Measurements from ENCODE around the gene CCL3. TPM values are rescaled to one million over a fixed set of nuclear protein-coding genes. Genes with fewer than 3 reads are reported as not detected.
A peak's percentile ranks its signal among the peaks of the same experiment; 100 is the strongest.
"Not testable (repeated sequence)": the region's sequence is repeated elsewhere in the genome, so short reads cannot be mapped to it uniquely, and the experiment has no call there.

The CCL3 gene
- total RNA-seq, 1 donor from 2014 or later: 403 TPM

DNA sequence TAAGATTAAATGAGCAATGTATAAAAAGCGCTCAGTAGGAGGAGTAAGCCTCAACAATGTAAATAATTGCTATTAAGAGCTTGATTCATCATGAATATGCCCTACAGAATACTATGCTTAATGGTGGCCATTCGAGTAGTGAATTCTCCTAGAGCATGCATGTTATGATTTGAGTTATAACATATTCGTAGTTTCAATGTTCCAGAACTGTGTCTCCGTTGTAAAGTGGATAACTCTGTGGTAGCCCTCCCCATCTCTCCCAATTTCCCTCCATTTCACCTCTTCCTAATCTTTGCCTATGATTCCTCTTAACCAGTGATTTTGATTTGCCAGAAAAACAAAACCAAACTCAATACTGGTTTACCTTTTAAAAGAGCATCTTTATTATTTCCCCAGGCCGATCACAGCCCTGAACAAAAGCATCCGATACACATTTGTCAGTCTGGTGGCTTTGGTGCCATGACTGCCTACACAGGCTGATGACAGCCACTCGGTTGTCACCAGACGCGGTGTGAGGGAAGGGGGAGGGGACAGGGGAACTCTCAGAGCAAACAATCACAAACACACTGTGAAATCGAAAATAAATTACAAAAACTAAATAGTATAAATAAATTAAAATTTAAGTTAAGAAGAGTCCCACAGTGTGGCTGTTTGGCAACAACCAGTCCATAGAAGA lies 1.9 kb downstream of the CCL3 start:
- Mint-ChIP-seq H3K4me3 (peak overlapping the region; percentile 7), H3K27me3 (peaks cover 13% of the 10 kb centered on the region), H3K4me1 (peaks cover 39% of the 10 kb centered on the region)
- H3K27ac Mint-ChIP-seq; DNase-seq; H3K36me3 Mint-ChIP-seq (ENCODE audit: low read depth); intact Hi-C loops (cut with micrococcal nuclease); H3K9me3 Mint-ChIP-seq: not testable (repeated sequence)

GRCh38 chr17:36087471-36087870 lies 2.5 kb downstream of the CCL3 start:
- H3K36me3 Mint-ChIP-seq (ENCODE audit: low read depth); H3K4me3 Mint-ChIP-seq; DNase-seq; intact Hi-C loops (cut with micrococcal nuclease); H3K9me3 Mint-ChIP-seq; H3K27ac Mint-ChIP-seq: not testable (repeated sequence)
- peaks cover 42% of the 10 kb centered on the region for H3K4me1 Mint-ChIP-seq
- H3K27me3 Mint-ChIP-seq: peaks cover 13% of the 10 kb centered on the region

DNA sequence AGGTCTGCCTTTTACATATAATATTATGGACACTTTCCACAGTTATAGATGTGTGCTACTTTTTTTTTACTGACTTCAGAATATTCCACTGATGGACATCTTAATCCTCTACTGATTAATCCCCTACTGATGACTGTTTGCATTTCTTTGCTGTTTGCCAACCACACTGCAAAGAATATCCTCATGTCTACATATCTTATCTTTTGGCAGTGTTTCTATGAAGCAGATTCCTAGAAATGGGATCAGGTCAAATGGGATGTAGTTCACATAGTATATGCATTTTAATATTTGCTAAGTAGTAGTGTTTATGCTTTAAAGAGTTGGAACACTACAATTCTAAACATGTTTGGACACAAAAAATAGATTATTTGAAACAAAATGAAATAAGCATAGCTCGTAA lies 3.2 kb downstream of the CCL3 start:
- Mint-ChIP-seq H3K9me3 (peaks cover 4% of the 10 kb centered on the region), H3K4me3 (no peak overlapping the region), H3K36me3 (ENCODE audit: low read depth) (no peaks in the 10 kb centered on the region), H3K27ac (no peak overlapping the region), H3K27me3 (peaks cover 12% of the 10 kb centered on the region), H3K4me1 (peaks cover 44% of the 10 kb centered on the region)
- DNase-seq: no peak
- intact Hi-C loops (cut with micrococcal nuclease): no loop called here

DNA sequence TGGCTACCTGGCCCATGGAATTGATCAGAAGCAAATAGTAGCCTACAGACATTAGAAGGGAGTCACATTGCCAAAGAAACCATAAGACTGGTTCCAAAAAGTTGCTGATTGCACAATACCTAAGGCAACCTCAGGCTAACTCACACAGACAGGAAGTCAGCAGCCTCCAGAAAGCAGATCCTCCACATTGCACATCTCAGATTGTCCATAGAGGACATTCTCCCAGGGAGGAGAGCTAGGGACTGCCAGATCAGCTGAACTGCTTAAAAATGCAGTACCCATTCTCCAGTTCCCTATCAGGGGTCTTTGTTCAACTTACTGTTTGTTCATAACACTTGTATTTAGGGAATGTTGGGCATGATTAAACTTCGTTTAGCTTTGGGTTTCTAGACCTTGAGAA lies 4.2 kb downstream of the CCL3 start:
- intact Hi-C loops (cut with micrococcal nuclease): no loop called here
- Mint-ChIP-seq H3K27me3 (peaks cover 9% of the 10 kb centered on the region), H3K4me1 (peaks cover 43% of the 10 kb centered on the region), H3K36me3 (ENCODE audit: low read depth) (no peaks in the 10 kb centered on the region), H3K27ac (no peak overlapping the region), H3K9me3 (peaks cover 4% of the 10 kb centered on the region), H3K4me3 (no peak overlapping the region)
- DNase-seq: no peak

DNA sequence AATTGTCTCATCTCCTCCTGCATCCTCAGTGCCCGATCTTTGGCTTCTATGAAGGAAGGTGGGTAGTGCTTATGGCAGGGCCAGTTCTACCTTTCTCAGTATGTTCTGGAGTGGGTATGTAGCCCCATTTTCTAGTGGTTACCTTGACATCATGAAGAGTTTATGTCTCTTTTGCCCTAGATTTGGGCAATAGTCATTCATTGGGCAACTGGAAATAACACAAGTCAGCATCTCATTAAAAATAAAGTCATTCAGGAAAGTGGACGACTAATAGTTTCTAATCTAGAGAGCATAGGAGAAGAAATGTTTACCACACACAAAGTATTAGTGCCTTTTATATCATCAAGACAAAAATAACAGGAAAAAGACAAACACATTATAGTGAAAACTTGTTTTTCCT lies 6.3 kb downstream of the CCL3 start:
- H3K9me3 Mint-ChIP-seq; H3K4me3 Mint-ChIP-seq; DNase-seq; intact Hi-C loops (cut with micrococcal nuclease); H3K27me3 Mint-ChIP-seq; H3K36me3 Mint-ChIP-seq (ENCODE audit: low read depth); H3K27ac Mint-ChIP-seq: not testable (repeated sequence)
- peaks cover 26% of the 10 kb centered on the region for H3K4me1 Mint-ChIP-seq

DNA sequence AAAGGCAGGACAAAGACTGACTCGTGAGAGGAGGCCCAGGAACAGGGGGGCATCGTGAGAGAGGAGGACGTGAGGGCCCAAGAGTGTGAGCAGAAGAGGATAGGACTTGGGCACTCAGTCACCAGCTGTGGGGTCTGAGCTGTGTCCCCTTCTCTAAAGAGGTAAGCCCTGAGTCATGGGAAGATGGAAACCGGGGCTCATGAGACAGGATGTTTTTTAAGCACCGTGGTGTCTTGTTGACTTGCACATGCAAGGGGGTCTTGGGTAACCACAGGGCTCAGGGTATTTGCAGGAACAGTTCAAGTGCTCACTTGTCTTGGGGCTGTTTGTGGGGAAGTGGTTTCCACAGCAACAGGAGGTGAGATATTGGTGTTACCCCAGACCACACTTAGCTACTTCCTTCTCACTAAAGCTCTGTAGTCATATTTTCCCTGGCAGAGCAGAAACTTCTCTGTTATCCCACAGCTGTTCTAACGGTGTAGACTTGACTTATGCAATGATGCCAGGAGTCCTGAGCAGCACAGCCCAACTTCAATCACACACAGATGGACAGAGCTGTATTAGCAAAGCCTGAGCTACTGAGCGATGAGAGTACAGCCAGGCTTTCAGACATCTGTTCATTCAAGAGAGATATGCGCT lies 7.3 kb downstream of the CCL3 start:
- intact Hi-C loops (cut with micrococcal nuclease): loop anchor here (1.0 kb wide), 2 partner anchors 8 kb away; partner anchors contain the start of gene CCL3
- H3K27ac Mint-ChIP-seq: peak overlapping the region; percentile 86
- peak overlapping the region; percentile 52 for H3K4me3 Mint-ChIP-seq

GRCh38 chr17:36081681-36082471 lies 8.1 kb downstream of the CCL3 start:
- H3K9me3 Mint-ChIP-seq; DNase-seq; H3K36me3 Mint-ChIP-seq (ENCODE audit: low read depth): not testable (repeated sequence)
- H3K27me3 Mint-ChIP-seq: peaks cover 10% of the 10 kb centered on the region
- H3K4me3 Mint-ChIP-seq: peak overlapping the region; percentile 52
- H3K4me1 Mint-ChIP-seq: peaks cover 23% of the 10 kb centered on the region
- intact Hi-C loops (cut with micrococcal nuclease): loop anchor here (1.0 kb wide), 2 partner anchors 8 kb away; partner anchors contain the start of gene CCL3
- H3K27ac Mint-ChIP-seq: peak overlapping the region; percentile 86

More for the DNA sequence above, 7.3 kb downstream of the CCL3 start:
- not testable (repeated sequence) for H3K27me3 Mint-ChIP-seq; H3K9me3 Mint-ChIP-seq; H3K36me3 Mint-ChIP-seq (ENCODE audit: low read depth)
- peaks cover 23% of the 10 kb centered on the region for H3K4me1 Mint-ChIP-seq
- DNase-seq: peak; percentile 86

DNA sequence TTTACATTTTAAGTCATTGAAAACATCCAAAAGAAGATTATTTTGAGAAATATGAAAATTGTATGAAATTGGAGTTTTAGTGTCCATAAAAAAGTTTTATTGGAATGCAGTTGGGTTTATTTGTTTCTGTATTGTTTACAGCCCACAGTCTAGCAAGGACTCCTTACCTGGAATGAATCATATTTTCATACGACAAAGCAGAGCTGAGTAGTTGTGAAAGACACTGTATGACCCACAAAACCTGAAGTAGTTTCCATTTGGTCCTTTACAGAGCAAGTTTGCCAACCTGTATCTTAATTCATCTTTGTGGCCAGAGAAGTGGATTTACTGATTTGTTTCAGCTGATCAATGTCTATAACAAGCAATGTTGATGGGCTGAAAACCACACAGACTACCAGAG lies 15.6 kb downstream of the CCL3 start:
- Mint-ChIP-seq H3K36me3 (ENCODE audit: low read depth) (no peaks in the 10 kb centered on the region), H3K4me3 (no peak overlapping the region), H3K27me3 (peaks cover 17% of the 10 kb centered on the region), H3K9me3 (no peaks in the 10 kb centered on the region), H3K4me1 (peaks cover 12% of the 10 kb centered on the region), H3K27ac (peak overlapping the region; percentile 18)
- intact Hi-C loops (cut with micrococcal nuclease): loop anchor here (1.0 to 10.0 kb wide), 4 partner anchors 8 to 180 kb away; partner anchors contain the start of gene CCL3
- no peak for DNase-seq

- no peak overlapping the region for H3K4me3 Mint-ChIP-seq
- peak; percentile 87 for DNase-seq
- no peaks in the 10 kb centered on the region for H3K9me3 Mint-ChIP-seq
- H3K27ac Mint-ChIP-seq: no peak overlapping the region
- peaks cover 12% of the 10 kb centered on the region for H3K4me1 Mint-ChIP-seq
- H3K27me3 Mint-ChIP-seq: peaks cover 11% of the 10 kb centered on the region
- H3K36me3 Mint-ChIP-seq (ENCODE audit: low read depth): no peaks in the 10 kb centered on the region
- intact Hi-C loops (cut with micrococcal nuclease): loop anchor here (1.0 to 10.0 kb wide), 5 partner anchors 45 to 178 kb away; no protein-coding TSS in a partner anchor
These were observed 17.4 kb downstream of the CCL3 start for GRCh38 chr17:36072431-36073121.

DNA sequence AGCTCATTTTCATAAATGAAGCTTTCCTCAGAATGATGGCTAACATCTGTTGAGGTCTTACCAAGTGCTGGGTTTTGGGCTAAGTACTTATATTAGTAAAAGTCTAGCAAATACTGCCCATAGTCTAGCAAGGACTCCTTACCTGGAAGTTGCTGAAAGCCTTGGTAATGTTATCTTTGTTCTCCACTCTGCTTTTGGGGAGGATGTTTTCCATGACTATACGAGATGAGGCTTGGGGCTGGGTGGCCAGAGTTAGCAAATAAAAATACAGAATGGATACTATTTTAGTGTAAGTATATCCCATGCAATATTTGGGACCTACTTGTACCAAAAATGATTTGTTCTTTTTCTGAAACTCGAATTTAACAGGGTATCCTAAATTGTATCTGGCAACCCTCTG lies 18.2 kb downstream of the CCL3 start:
- Mint-ChIP-seq H3K27me3 (peaks cover 10% of the 10 kb centered on the region), H3K27ac (no peak overlapping the region), H3K4me1 (peaks cover 12% of the 10 kb centered on the region), H3K36me3 (ENCODE audit: low read depth) (no peaks in the 10 kb centered on the region), H3K9me3 (no peaks in the 10 kb centered on the region), H3K4me3 (no peak overlapping the region)
- DNase-seq: peak; percentile 21
- intact Hi-C loops (cut with micrococcal nuclease): loop anchor here (1.0 to 10.0 kb wide), 5 partner anchors 46 to 177 kb away; no protein-coding TSS in a partner anchor

- Mint-ChIP-seq H3K36me3 (ENCODE audit: low read depth) (no peaks in the 10 kb centered on the region), H3K27ac (no peak overlapping the region), H3K27me3 (peaks cover 12% of the 10 kb centered on the region), H3K4me3 (no peak overlapping the region), H3K4me1 (peaks cover 12% of the 10 kb centered on the region), H3K9me3 (no peaks in the 10 kb centered on the region)
- no peak for DNase-seq
- intact Hi-C loops (cut with micrococcal nuclease): loop anchor here (5.0 to 10.0 kb wide), 2 partner anchors 47 to 176 kb away; no protein-coding TSS in a partner anchor
These were observed 19.5 kb downstream of the CCL3 start for GRCh38 chr17:36070427-36070826.

- DNase-seq: no peak
- intact Hi-C loops (cut with micrococcal nuclease): no loop called here
- H3K4me1 Mint-ChIP-seq: peaks cover 5% of the 10 kb centered on the region
- no peak overlapping the region for H3K27ac Mint-ChIP-seq
- H3K36me3 Mint-ChIP-seq (ENCODE audit: low read depth): no peaks in the 10 kb centered on the region
- peaks cover 14% of the 10 kb centered on the region for H3K27me3 Mint-ChIP-seq
- H3K4me3 Mint-ChIP-seq: no peak overlapping the region
- no peaks in the 10 kb centered on the region for H3K9me3 Mint-ChIP-seq
These were observed 20.8 kb downstream of the CCL3 start for GRCh38 chr17:36069136-36069535.

GRCh38 chr17:36068524-36068923 lies 21.4 kb downstream of the CCL3 start:
- Mint-ChIP-seq H3K27me3 (peaks cover 15% of the 10 kb centered on the region), H3K4me3 (no peak overlapping the region), H3K27ac (no peak overlapping the region), H3K36me3 (ENCODE audit: low read depth) (no peaks in the 10 kb centered on the region), H3K4me1 (peaks cover 5% of the 10 kb centered on the region), H3K9me3 (no peaks in the 10 kb centered on the region)
- intact Hi-C loops (cut with micrococcal nuclease): no loop called here
- DNase-seq: no peak
